ENCODE results near the gene LDLRAD4.

DNA sequence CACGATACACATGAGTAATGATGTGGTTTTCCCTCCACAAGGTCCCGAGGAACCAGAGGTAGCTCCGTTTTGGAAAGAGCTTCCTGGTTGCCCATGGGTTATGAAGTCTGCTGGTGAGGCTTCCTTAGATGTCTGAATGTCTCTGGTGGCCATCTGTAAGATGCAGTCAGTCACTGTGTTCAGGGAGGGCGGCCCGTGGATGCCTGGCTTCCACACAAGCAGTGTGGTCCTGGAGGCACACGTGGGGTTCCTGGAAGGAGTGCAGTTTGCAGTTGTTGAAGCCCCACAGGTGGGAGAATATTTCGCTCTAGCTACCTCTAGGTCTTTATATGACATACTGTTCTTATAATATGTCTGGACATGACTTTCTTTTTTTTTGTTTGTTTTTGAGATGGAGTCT, 298.8 kb downstream of the LDLRAD4 start:
- TF ChIP-seq, protein P1, sequence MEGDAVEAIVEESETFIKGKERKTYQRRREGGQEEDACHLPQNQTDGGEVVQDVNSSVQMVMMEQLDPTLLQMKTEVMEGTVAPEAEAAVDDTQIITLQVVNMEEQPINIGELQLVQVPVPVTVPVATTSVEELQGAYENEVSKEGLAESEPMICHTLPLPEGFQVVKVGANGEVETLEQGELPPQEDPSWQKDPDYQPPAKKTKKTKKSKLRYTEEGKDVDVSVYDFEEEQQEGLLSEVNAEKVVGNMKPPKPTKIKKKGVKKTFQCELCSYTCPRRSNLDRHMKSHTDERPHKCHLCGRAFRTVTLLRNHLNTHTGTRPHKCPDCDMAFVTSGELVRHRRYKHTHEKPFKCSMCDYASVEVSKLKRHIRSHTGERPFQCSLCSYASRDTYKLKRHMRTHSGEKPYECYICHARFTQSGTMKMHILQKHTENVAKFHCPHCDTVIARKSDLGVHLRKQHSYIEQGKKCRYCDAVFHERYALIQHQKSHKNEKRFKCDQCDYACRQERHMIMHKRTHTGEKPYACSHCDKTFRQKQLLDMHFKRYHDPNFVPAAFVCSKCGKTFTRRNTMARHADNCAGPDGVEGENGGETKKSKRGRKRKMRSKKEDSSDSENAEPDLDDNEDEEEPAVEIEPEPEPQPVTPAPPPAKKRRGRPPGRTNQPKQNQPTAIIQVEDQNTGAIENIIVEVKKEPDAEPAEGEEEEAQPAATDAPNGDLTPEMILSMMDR (IDR thresholded peaks at IDR 0.05), result no peak
- no peak for TF ChIP-seq POLR2A (IDR thresholded peaks at IDR 0.05)

Data from tibial nerve (tissue), 3 donors.